GM23248 (cell line): ENCODE results near the gene PITPNM3. TPM values are rescaled to one million over a fixed set of nuclear protein-coding genes. Genes with fewer than 3 reads are reported as not detected.

ENCODE experiments used
- DNase-seq: peaks from one replicate; pipeline ENCODE4 v3.0.0-alpha.2; 2015
- H2AFZ ChIP-seq: fragments of 200-600 bp; sonication (generic); 2 replicates; pipeline ENCODE4 v1.6.1; 2016; ENCODE audit warnings: antibody characterized with exemption
- H3F3A ChIP-seq: fragments of 200-600 bp; sonication (generic); 2 replicates; pipeline ENCODE4 v1.6.1; 2016; ENCODE audit warnings: mild to moderate bottlenecking, antibody characterized with exemption, mixed run types; ENCODE audit not compliant: insufficient read depth
- H3K27ac ChIP-seq: fragments of 200-600 bp; sonication (generic); 2 replicates; pipeline ENCODE4 v1.5.1; 2016; ENCODE audit warnings: mild to moderate bottlenecking
- H3K27me3 ChIP-seq: fragments of 200-600 bp; sonication (generic); replicated peaks from 2 replicates; pipeline ENCODE4 v1.6.1; 2016; ENCODE audit warnings: mild to moderate bottlenecking; ENCODE audit not compliant: insufficient read depth
- H3K36me3 ChIP-seq: fragments of 200-600 bp; sonication (generic); 2 replicates; pipeline ENCODE4 v1.6.1; 2016; ENCODE audit warnings: low read depth, mild to moderate bottlenecking
- H3K4me1 ChIP-seq: fragments of 200-600 bp; sonication (generic); 2 replicates; pipeline ENCODE4 v1.6.1; 2016; ENCODE audit warnings: mild to moderate bottlenecking; ENCODE audit not compliant: insufficient read depth
- H3K4me2 ChIP-seq: fragments of 200-600 bp; sonication (generic); one replicate; pipeline ENCODE4 v1.6.1; 2016; ENCODE audit warnings: mild to moderate bottlenecking; ENCODE audit not compliant: unreplicated experiment
- H3K4me3 ChIP-seq: fragments of 200-600 bp; sonication (generic); 2 replicates; pipeline ENCODE4 v1.5.1; 2016; ENCODE audit warnings: mild to moderate bottlenecking
- H3K79me2 ChIP-seq: fragments of 200-600 bp; sonication (generic); 2 replicates; pipeline ENCODE4 v1.6.1; 2016; ENCODE audit warnings: mild to moderate bottlenecking; ENCODE audit not compliant: insufficient read depth
- H3K9ac ChIP-seq: fragments of 200-600 bp; sonication (generic); 2 replicates; pipeline ENCODE4 v1.6.1; 2016; ENCODE audit warnings: mild to moderate bottlenecking
- H3K9me2 ChIP-seq: fragments of 200-600 bp; sonication (generic); 2 replicates; pipeline ENCODE4 v1.6.1; 2016; ENCODE audit warnings: mixed run types, mild to moderate bottlenecking, moderate library complexity; ENCODE audit not compliant: insufficient read depth
- H3K9me3 ChIP-seq: fragments of 200-600 bp; sonication (generic); one replicate; pipeline ENCODE4 v1.6.1; 2017; ENCODE audit warnings: low read depth
- H4K20me1 ChIP-seq: fragments of 200-600 bp; sonication (generic); 2 replicates; pipeline ENCODE4 v1.6.0; 2016; ENCODE audit not compliant: insufficient read depth
- EZH2 ChIP-seq: fragments of 200-600 bp; sonication (generic); IDR thresholded peaks from 2 replicates; pipeline ENCODE4 v1.6.1; 2018; ENCODE audit warnings: antibody characterized with exemption, mild to moderate bottlenecking; ENCODE audit not compliant: insufficient read depth, poor library complexity, severe bottlenecking
- EZH2phosphoT487 ChIP-seq: fragments of 200-600 bp; sonication (generic); IDR thresholded peaks from 2 replicates; pipeline ENCODE4 v1.6.1; 2018; ENCODE audit warnings: antibody characterized with exemption, moderate library complexity, mild to moderate bottlenecking, low read depth; ENCODE audit not compliant: insufficient read depth
- WGBS, 2 experiments: methylation state at CpG; one replicate each; pipeline ENCODE4 v1.1.6; 2015 to 2017; ENCODE audit warnings: low lambda C conversion rate in 2 of 2, low coverage in 1 of 2; ENCODE audit errors: missing lambda C conversion rate in 2 of 2; 5-methylcytosine and 5-hydroxymethylcytosine counted together
- in situ Hi-C: fragments of 300-500 bp; cut with MboI; formaldehyde crosslinking; loops from 2 replicates; pipeline ENCODE4 v1.15.0; 2020
- polyA plus RNA-seq: library from polyadenylated mRNA; unstranded; fragments of >200 nt; fragmentation: Nextera tagmentation; extraction: Ambion mirVana; gene quantifications from 2 replicates; pipeline ENCODE4 v1.2.1, GENCODE V29; 2016
- total RNA-seq: library from RNA; depleted of rRNA; stranded (reverse); fragments of >200 nt; shearing (Covaris generic); gene quantifications from 2 replicates; pipeline ENCODE4 v1.2.3, GENCODE V29; 2014

The PITPNM3 gene
- total and polyA plus RNA-seq, 2 experiments from 2014 or later, result 6.5 to 12.8 TPM

GRCh38 chr17:6547336-6547735, 9.0 kb downstream of the PITPNM3 start:
- no peak overlapping the region for H3K4me2 ChIP-seq
- H3K27me3 ChIP-seq, result no peaks in the 10 kb centered on the region
- H3K27ac ChIP-seq, result no peak overlapping the region
- in situ Hi-C loops, result no loop called here
- H2AFZ ChIP-seq, result no peak overlapping the region
- H3K4me1 ChIP-seq, result peaks cover 7% of the 10 kb centered on the region; the same call in 1 of the 2 replicates
- no peaks in the 10 kb centered on the region for H3K9me3 ChIP-seq
- no peaks in the 10 kb centered on the region for H3K79me2 ChIP-seq
- H3K36me3 ChIP-seq, result no peaks in the 10 kb centered on the region
- TF ChIP-seq EZH2phosphoT487, result no peak
- H4K20me1 ChIP-seq, result no peaks in the 10 kb centered on the region
- H3F3A ChIP-seq, result no peaks in the 10 kb centered on the region
- H3K4me3 ChIP-seq, result no peak overlapping the region
- WGBS, 2 experiments, result 88 to 94% methylated on average over 6 of the region's 6 CpGs
- no peak overlapping the region for H3K9ac ChIP-seq
- no peaks in the 10 kb centered on the region for H3K9me2 ChIP-seq
- DNase-seq, result no peak

GRCh38 chr17:6546069-6546718, 10.2 kb downstream of the PITPNM3 start:
- no peaks in the 10 kb centered on the region for H3K9me3 ChIP-seq
- 60 to 64% methylated on average over 10 of the region's 10 CpGs for WGBS, 2 experiments
- no peak overlapping the region for H3K4me2 ChIP-seq
- no peaks in the 10 kb centered on the region for H3K27me3 ChIP-seq
- no peaks in the 10 kb centered on the region for H3K36me3 ChIP-seq
- H3F3A ChIP-seq, result no peaks in the 10 kb centered on the region
- H3K9ac ChIP-seq, result no peak overlapping the region
- H4K20me1 ChIP-seq, result no peaks in the 10 kb centered on the region
- peaks cover 7% of the 10 kb centered on the region; the same call in 1 of the 2 replicates for H3K4me1 ChIP-seq
- H3K4me3 ChIP-seq, result no peak overlapping the region
- peak; percentile 69 for DNase-seq
- TF ChIP-seq EZH2 (no peak), EZH2phosphoT487 (no peak)
- in situ Hi-C loops, result no loop called here
- no peaks in the 10 kb centered on the region for H3K79me2 ChIP-seq
- no peaks in the 10 kb centered on the region for H3K9me2 ChIP-seq
- no peak overlapping the region for H2AFZ ChIP-seq
- no peak overlapping the region for H3K27ac ChIP-seq

GRCh38 chr17:6545291-6545690, 11.1 kb downstream of the PITPNM3 start:
- no peaks in the 10 kb centered on the region for H3F3A ChIP-seq
- no peak overlapping the region for H3K4me2 ChIP-seq
- no peaks in the 10 kb centered on the region for H3K79me2 ChIP-seq
- H3K36me3 ChIP-seq, result no peaks in the 10 kb centered on the region
- in situ Hi-C loops, result no loop called here
- no peak overlapping the region for H3K27ac ChIP-seq
- H3K9ac ChIP-seq, result no peak overlapping the region
- H3K9me3 ChIP-seq, result no peaks in the 10 kb centered on the region
- H3K4me1 ChIP-seq, result peaks cover 7% of the 10 kb centered on the region; the same call in 1 of the 2 replicates
- no peak overlapping the region for H3K4me3 ChIP-seq
- 68 to 80% methylated on average over 8 of the region's 8 CpGs for whole genome bisulfite sequencing, 2 experiments
- H3K27me3 ChIP-seq, result no peaks in the 10 kb centered on the region
- TF ChIP-seq EZH2 (no peak), EZH2phosphoT487 (no peak)
- no peak for DNase-seq
- no peaks in the 10 kb centered on the region for H3K9me2 ChIP-seq
- H4K20me1 ChIP-seq, result no peaks in the 10 kb centered on the region
- no peak overlapping the region for H2AFZ ChIP-seq

- Histone ChIP-seq H3K27ac (no peak overlapping the region), H3K4me3 (no peak overlapping the region), H3K9me3 (no peaks in the 10 kb centered on the region), H3F3A (no peaks in the 10 kb centered on the region), H3K4me2 (no peak overlapping the region), H4K20me1 (no peaks in the 10 kb centered on the region), H2AFZ (no peak overlapping the region), H3K9me2 (no peaks in the 10 kb centered on the region), H3K4me1 (peaks cover 7% of the 10 kb centered on the region; the same call in 1 of the 2 replicates), H3K79me2 (no peaks in the 10 kb centered on the region), H3K27me3 (no peaks in the 10 kb centered on the region), H3K9ac (no peak overlapping the region), H3K36me3 (peaks cover 4% of the 10 kb centered on the region; the same call in 1 of the 2 replicates)
- DNase-seq, result no peak
- TF ChIP-seq EZH2, result no peak
- no peak for TF ChIP-seq EZH2phosphoT487
- in situ Hi-C loops, result no loop called here
- 81 to 89% methylated on average over 5 of the region's 5 CpGs for WGBS, 2 experiments
These were observed 12.4 kb downstream of the PITPNM3 start for GRCh38 chr17:6544011-6544370.
